Measurements from ENCODE around the gene CNTNAP4. TPM values are rescaled to one million over a fixed set of nuclear protein-coding genes. Genes with fewer than 3 reads are reported as not detected.

The CNTNAP4 gene
- polyA plus RNA-seq, 2 donors = not detected

DNA sequence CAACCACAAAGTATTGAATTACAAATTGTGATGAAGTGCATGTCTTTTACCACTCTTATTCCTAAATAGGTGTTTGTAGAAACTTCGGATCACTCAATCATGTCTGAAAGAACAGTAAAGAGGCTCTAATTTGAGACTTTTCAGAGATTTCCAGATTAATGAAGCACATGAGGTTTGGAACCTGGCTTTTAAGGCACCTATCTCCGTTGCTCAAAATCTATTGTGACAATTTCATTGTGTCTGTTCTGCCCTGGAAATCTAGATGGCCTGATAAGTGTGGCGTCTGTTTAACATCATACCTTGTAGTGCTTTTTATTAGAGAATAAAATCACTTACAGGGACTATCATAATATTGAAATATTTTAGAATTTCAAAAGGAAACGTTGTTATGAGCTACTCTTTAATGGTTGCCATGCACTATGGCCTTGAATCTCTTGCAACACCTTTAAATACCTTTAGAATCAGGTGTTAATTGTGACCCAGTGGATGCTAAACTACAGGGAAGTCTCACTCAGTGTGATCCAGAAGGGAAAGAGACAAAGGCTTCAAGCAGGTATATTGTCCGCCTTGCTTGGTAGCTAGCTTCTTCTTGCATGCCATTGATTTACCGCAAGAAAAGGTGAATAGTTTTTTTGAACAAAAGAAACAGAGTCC is 210.3 kb downstream of the CNTNAP4 start:
- H3K27ac ChIP-seq (ENCODE audit: low read depth in 2 of 2, low read length in 1 of 2) = no peak overlapping the region
- no peaks in the 10 kb centered on the region for H3K9me3 ChIP-seq (ENCODE audit: control insufficient read depth in 2 of 2, insufficient read depth in 1 of 2, low read depth in 1 of 2, low read length in 1 of 2)
- no peaks in the 10 kb centered on the region for H3K36me3 ChIP-seq (ENCODE audit: control insufficient read depth in 2 of 2, insufficient read depth in 2 of 2, low read length in 1 of 2)
- H3K4me1 ChIP-seq (ENCODE audit: control insufficient read depth in 2 of 2, insufficient read depth in 2 of 2, low read length in 1 of 2) = no peaks in the 10 kb centered on the region
- 58 to 62% methylated on average over 6 of the region's 6 CpGs for WGBS, 2 donors
- H3K27me3 ChIP-seq (ENCODE audit: control insufficient read depth in 1 of 2, insufficient read depth in 2 of 2, low read length in 2 of 2) = no peaks in the 10 kb centered on the region
- H3K4me3 ChIP-seq (ENCODE audit: low read depth in 1 of 2, low read length in 2 of 2) = no peak overlapping the region

- Histone ChIP-seq H3K27me3 (ENCODE audit: control insufficient read depth in 1 of 2, insufficient read depth in 2 of 2, low read length in 2 of 2) (no peaks in the 10 kb centered on the region), H3K27ac (ENCODE audit: low read depth in 2 of 2, low read length in 1 of 2) (no peak overlapping the region), H3K4me3 (ENCODE audit: low read depth in 1 of 2, low read length in 2 of 2) (no peak overlapping the region), H3K36me3 (ENCODE audit: control insufficient read depth in 2 of 2, insufficient read depth in 2 of 2, low read length in 1 of 2) (no peaks in the 10 kb centered on the region), H3K4me1 (ENCODE audit: control insufficient read depth in 2 of 2, insufficient read depth in 2 of 2, low read length in 1 of 2) (no peaks in the 10 kb centered on the region), H3K9me3 (ENCODE audit: control insufficient read depth in 2 of 2, insufficient read depth in 1 of 2, low read depth in 1 of 2, low read length in 1 of 2) (no peaks in the 10 kb centered on the region)
- 69 to 75% methylated on average over 5 of the region's 5 CpGs for WGBS, 2 donors
Observed at GRCh38 chr16:76488065-76488417, 210.8 kb downstream of the CNTNAP4 start.

DNA sequence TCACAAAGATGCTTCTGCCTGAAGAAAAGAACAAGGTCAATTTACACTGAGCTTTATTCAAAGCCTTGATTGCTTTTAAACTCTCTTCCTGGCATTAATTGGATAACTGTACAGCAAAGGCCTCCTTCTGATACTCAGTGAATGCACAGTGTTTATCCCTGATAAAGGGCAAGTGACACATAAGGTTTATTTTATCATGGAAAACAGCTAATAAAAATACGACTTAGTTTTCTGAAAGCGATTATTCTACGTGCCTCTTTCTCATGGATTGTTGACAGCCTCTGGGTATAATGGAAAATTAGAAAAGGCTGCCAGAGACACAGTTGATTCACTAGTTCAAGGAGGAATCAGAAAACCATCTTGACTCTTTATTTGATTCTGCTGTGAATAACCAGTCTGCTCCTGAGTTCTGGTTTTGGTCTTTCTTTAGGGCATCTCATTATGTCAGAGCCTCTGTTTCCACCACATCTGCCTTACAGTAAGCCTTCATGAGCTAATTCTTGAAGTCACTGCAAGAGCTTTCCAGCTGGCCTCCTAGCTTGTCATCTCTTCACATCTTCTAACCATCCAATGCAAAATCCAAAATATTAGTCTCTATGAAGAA is 212.9 kb downstream of the CNTNAP4 start:
- 74 to 79% methylated on average over 3 of the region's 3 CpGs for WGBS, 2 donors

GRCh38 chr16:76500006-76500405 is 222.8 kb downstream of the CNTNAP4 start:
- Histone ChIP-seq H3K36me3 (ENCODE audit: control insufficient read depth in 2 of 2, insufficient read depth in 2 of 2, low read length in 1 of 2) (no peaks in the 10 kb centered on the region), H3K4me3 (ENCODE audit: low read depth in 1 of 2, low read length in 2 of 2) (no peak overlapping the region), H3K4me1 (ENCODE audit: control insufficient read depth in 2 of 2, insufficient read depth in 2 of 2, low read length in 1 of 2) (no peaks in the 10 kb centered on the region), H3K27ac (ENCODE audit: low read depth in 2 of 2, low read length in 1 of 2) (no peak overlapping the region), H3K27me3 (ENCODE audit: control insufficient read depth in 1 of 2, insufficient read depth in 2 of 2, low read length in 2 of 2) (no peaks in the 10 kb centered on the region), H3K9me3 (ENCODE audit: control insufficient read depth in 2 of 2, insufficient read depth in 1 of 2, low read depth in 1 of 2, low read length in 1 of 2) (no peaks in the 10 kb centered on the region)
- 93 to 94% methylated on average over 20 to 21 of the region's 21 CpGs for WGBS, 2 donors

More for the DNA sequence above, 212.9 kb downstream of the CNTNAP4 start:
- H3K4me3 ChIP-seq (ENCODE audit: low read depth in 1 of 2, low read length in 2 of 2) = no peak overlapping the region
- no peaks in the 10 kb centered on the region for H3K27me3 ChIP-seq (ENCODE audit: control insufficient read depth in 1 of 2, insufficient read depth in 2 of 2, low read length in 2 of 2)
- H3K27ac ChIP-seq (ENCODE audit: low read depth in 2 of 2, low read length in 1 of 2) = no peak overlapping the region
- H3K9me3 ChIP-seq (ENCODE audit: control insufficient read depth in 2 of 2, insufficient read depth in 1 of 2, low read depth in 1 of 2, low read length in 1 of 2) = no peaks in the 10 kb centered on the region
- no peaks in the 10 kb centered on the region for H3K36me3 ChIP-seq (ENCODE audit: control insufficient read depth in 2 of 2, insufficient read depth in 2 of 2, low read length in 1 of 2)
- no peaks in the 10 kb centered on the region for H3K4me1 ChIP-seq (ENCODE audit: control insufficient read depth in 2 of 2, insufficient read depth in 2 of 2, low read length in 1 of 2)

DNA sequence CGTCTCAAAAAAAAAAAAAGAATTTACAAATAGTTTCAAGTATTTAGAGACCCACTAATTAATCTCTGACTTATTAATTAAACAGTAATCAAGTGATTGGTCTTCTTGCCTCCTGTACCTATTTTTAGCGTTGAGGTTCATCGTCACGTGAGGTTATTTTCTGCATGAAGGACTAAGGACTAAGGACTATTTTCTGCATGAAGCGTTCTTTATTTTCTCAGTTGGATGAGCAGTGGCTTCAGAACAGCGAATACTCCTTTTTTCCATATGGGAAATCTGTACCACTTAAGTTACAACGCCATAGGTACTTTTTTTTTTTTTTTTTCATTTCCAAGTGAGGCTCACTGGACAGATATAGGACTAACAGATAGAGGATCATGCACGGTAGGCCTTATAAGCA is 224.9 kb downstream of the CNTNAP4 start:
- no peaks in the 10 kb centered on the region for H3K36me3 ChIP-seq (ENCODE audit: control insufficient read depth in 2 of 2, insufficient read depth in 2 of 2, low read length in 1 of 2)
- WGBS, 2 donors = 89 to 92% methylated on average over 8 of the region's 8 CpGs

DNA sequence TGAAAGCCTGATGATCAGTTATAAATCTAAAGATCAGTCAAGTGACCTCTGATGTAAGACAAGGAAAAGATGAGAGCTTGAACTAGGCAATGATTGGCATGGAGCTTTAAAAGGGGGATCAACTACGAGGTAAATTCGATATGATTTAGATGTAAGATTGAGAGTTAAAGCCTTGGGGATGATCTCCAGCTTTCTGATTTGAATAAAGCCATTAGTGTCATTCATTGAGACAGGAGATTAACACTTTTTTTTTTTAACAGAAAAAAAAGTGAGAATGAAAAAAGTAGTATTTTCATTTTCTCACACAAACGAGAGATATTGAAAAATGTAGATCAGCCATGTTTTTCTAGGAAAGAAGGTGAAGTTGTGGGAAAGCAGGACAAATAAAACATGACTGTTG is 225.4 kb downstream of the CNTNAP4 start:
- Histone ChIP-seq H3K27me3 (ENCODE audit: control insufficient read depth in 1 of 2, insufficient read depth in 2 of 2, low read length in 2 of 2) (no peaks in the 10 kb centered on the region), H3K4me3 (ENCODE audit: low read depth in 1 of 2, low read length in 2 of 2) (no peak overlapping the region), H3K9me3 (ENCODE audit: control insufficient read depth in 2 of 2, insufficient read depth in 1 of 2, low read depth in 1 of 2, low read length in 1 of 2) (no peaks in the 10 kb centered on the region), H3K27ac (ENCODE audit: low read depth in 2 of 2, low read length in 1 of 2) (no peak overlapping the region), H3K36me3 (ENCODE audit: control insufficient read depth in 2 of 2, insufficient read depth in 2 of 2, low read length in 1 of 2) (no peaks in the 10 kb centered on the region), H3K4me1 (ENCODE audit: control insufficient read depth in 2 of 2, insufficient read depth in 2 of 2, low read length in 1 of 2) (no peaks in the 10 kb centered on the region)
- 80 to 81% methylated on average over 3 of the region's 3 CpGs for WGBS, 2 donors

More for the DNA sequence above, 224.9 kb downstream of the CNTNAP4 start:
- Histone ChIP-seq H3K4me1 (ENCODE audit: control insufficient read depth in 2 of 2, insufficient read depth in 2 of 2, low read length in 1 of 2) (no peaks in the 10 kb centered on the region), H3K9me3 (ENCODE audit: control insufficient read depth in 2 of 2, insufficient read depth in 1 of 2, low read depth in 1 of 2, low read length in 1 of 2) (no peaks in the 10 kb centered on the region), H3K27me3 (ENCODE audit: control insufficient read depth in 1 of 2, insufficient read depth in 2 of 2, low read length in 2 of 2) (no peaks in the 10 kb centered on the region), H3K4me3 (ENCODE audit: low read depth in 1 of 2, low read length in 2 of 2) (no peak overlapping the region), H3K27ac (ENCODE audit: low read depth in 2 of 2, low read length in 1 of 2) (no peak overlapping the region)

DNA sequence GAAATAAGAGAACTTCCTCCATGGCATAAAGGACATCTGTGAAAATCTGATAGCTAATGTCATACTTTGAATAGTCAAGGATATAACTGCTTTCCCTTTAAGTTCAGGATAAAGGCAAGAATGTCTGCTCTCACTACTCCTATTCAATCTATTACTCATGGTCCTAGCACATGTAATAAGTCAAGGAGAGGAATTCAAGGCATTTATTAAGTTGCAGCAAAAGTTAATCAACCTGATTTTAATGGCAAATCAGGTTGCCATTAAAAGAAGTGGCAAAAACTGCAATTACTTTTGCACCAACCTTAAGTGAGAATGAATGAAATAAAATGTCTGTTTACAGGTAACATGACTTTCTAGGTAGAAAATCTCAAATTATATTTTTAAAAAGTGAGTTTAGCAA is 225.9 kb downstream of the CNTNAP4 start:
- no peak overlapping the region for H3K27ac ChIP-seq (ENCODE audit: low read depth in 2 of 2, low read length in 1 of 2)
- no peak overlapping the region for H3K4me3 ChIP-seq (ENCODE audit: low read depth in 1 of 2, low read length in 2 of 2)
- no peaks in the 10 kb centered on the region for H3K9me3 ChIP-seq (ENCODE audit: control insufficient read depth in 2 of 2, insufficient read depth in 1 of 2, low read depth in 1 of 2, low read length in 1 of 2)
- H3K27me3 ChIP-seq (ENCODE audit: control insufficient read depth in 1 of 2, insufficient read depth in 2 of 2, low read length in 2 of 2) = no peaks in the 10 kb centered on the region
- no peaks in the 10 kb centered on the region for H3K36me3 ChIP-seq (ENCODE audit: control insufficient read depth in 2 of 2, insufficient read depth in 2 of 2, low read length in 1 of 2)
- H3K4me1 ChIP-seq (ENCODE audit: control insufficient read depth in 2 of 2, insufficient read depth in 2 of 2, low read length in 1 of 2) = no peaks in the 10 kb centered on the region

DNA sequence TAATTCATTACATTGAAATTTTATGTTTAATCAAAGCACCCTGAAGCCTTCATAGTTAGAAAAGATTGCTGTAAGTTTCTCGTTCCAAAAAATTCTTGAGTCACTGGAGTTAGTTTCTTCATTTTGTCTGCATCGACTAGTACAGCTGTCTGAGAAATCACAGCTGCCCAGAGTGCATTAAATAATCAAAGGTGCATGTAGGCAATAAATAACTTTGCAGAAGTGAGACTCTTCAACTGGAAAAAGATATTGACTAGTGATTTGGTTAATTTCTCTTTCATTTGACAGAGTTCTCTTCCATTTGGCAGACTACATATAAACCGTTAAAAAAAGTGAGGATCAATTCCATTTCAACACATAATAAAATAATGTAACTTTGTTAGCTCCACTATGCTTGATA is 234.0 kb downstream of the CNTNAP4 start:
- Histone ChIP-seq H3K27ac (ENCODE audit: low read depth in 2 of 2, low read length in 1 of 2) (no peak overlapping the region), H3K9me3 (ENCODE audit: control insufficient read depth in 2 of 2, insufficient read depth in 1 of 2, low read depth in 1 of 2, low read length in 1 of 2) (no peaks in the 10 kb centered on the region), H3K27me3 (ENCODE audit: control insufficient read depth in 1 of 2, insufficient read depth in 2 of 2, low read length in 2 of 2) (no peaks in the 10 kb centered on the region), H3K36me3 (ENCODE audit: control insufficient read depth in 2 of 2, insufficient read depth in 2 of 2, low read length in 1 of 2) (no peaks in the 10 kb centered on the region), H3K4me3 (ENCODE audit: low read depth in 1 of 2, low read length in 2 of 2) (no peak overlapping the region), H3K4me1 (ENCODE audit: control insufficient read depth in 2 of 2, insufficient read depth in 2 of 2, low read length in 1 of 2) (no peaks in the 10 kb centered on the region)
- WGBS, 2 donors = 58 to 59% methylated on average over 3 of the region's 3 CpGs

- no peaks in the 10 kb centered on the region for H3K36me3 ChIP-seq (ENCODE audit: control insufficient read depth in 2 of 2, insufficient read depth in 2 of 2, low read length in 1 of 2)
- no peaks in the 10 kb centered on the region for H3K27me3 ChIP-seq (ENCODE audit: control insufficient read depth in 1 of 2, insufficient read depth in 2 of 2, low read length in 2 of 2)
- no peaks in the 10 kb centered on the region for H3K4me1 ChIP-seq (ENCODE audit: control insufficient read depth in 2 of 2, insufficient read depth in 2 of 2, low read length in 1 of 2)
- H3K4me3 ChIP-seq (ENCODE audit: low read depth in 1 of 2, low read length in 2 of 2) = no peak overlapping the region
- H3K27ac ChIP-seq (ENCODE audit: low read depth in 2 of 2, low read length in 1 of 2) = no peak overlapping the region
- 60 to 66% methylated on average over 1 of the region's 1 CpG for WGBS, 2 donors
- H3K9me3 ChIP-seq (ENCODE audit: control insufficient read depth in 2 of 2, insufficient read depth in 1 of 2, low read depth in 1 of 2, low read length in 1 of 2) = no peaks in the 10 kb centered on the region
Observed at GRCh38 chr16:76518781-76519180, 241.6 kb downstream of the CNTNAP4 start.

DNA sequence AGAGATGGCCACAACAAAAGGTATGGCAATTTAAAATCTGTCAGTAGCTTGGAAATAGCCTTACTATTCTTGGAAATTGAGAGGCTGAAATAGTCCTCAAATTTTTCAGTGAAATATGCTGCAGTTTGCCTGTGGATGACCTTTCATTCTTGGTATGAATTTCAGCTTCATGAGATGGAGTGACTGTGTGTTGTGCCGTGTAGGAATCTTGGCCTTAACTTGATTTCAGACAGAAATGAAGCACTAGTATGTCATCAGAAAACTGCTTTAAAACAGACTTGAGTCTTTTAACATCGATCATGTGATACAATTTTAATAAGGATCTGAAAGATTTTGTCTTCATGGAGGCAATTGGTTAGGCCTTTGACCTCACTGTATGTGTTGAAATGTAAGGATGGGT is 247.2 kb downstream of the CNTNAP4 start:
- 65 to 80% methylated on average over 2 of the region's 2 CpGs for WGBS, 2 donors
- Histone ChIP-seq H3K36me3 (ENCODE audit: control insufficient read depth in 2 of 2, insufficient read depth in 2 of 2, low read length in 1 of 2) (no peaks in the 10 kb centered on the region), H3K4me3 (ENCODE audit: low read depth in 1 of 2, low read length in 2 of 2) (no peak overlapping the region), H3K27ac (ENCODE audit: low read depth in 2 of 2, low read length in 1 of 2) (no peak overlapping the region), H3K4me1 (ENCODE audit: control insufficient read depth in 2 of 2, insufficient read depth in 2 of 2, low read length in 1 of 2) (no peaks in the 10 kb centered on the region), H3K9me3 (ENCODE audit: control insufficient read depth in 2 of 2, insufficient read depth in 1 of 2, low read depth in 1 of 2, low read length in 1 of 2) (no peaks in the 10 kb centered on the region), H3K27me3 (ENCODE audit: control insufficient read depth in 1 of 2, insufficient read depth in 2 of 2, low read length in 2 of 2) (no peaks in the 10 kb centered on the region)
